ENCODE data around the gene CAMSAP1.

Gene CAMSAP1

GRCh38 chr9:135766251-135766650, 141.1 kb downstream of the CAMSAP1 start:
- Histone ChIP-seq H3K9me3 (peaks cover 30% of the 10 kb centered on the region), H3K27ac (no peak overlapping the region), H3K4me3 (no peak overlapping the region), H4K20me1 (no peaks in the 10 kb centered on the region), H3K36me3 (no peaks in the 10 kb centered on the region), H3K4me2 (no peak overlapping the region), H3K9ac (no peak overlapping the region), H3K27me3 (no peaks in the 10 kb centered on the region), H3K4me1 (no peaks in the 10 kb centered on the region)
- TF ChIP-seq Cebpa-rat (IDR thresholded peaks at IDR 0.05) = no peak

GRCh38 chr9:135765416-135765815, 141.9 kb downstream of the CAMSAP1 start:
- no peak overlapping the region for H3K9ac ChIP-seq
- H3K9me3 ChIP-seq = peaks cover 30% of the 10 kb centered on the region
- H3K27ac ChIP-seq = no peak overlapping the region
- no peak overlapping the region for H3K4me2 ChIP-seq
- H3K4me1 ChIP-seq = no peaks in the 10 kb centered on the region
- no peak for TF ChIP-seq Cebpa-rat (IDR thresholded peaks at IDR 0.05)
- no peak overlapping the region for H3K4me3 ChIP-seq
- H3K36me3 ChIP-seq = no peaks in the 10 kb centered on the region
- H3K27me3 ChIP-seq = no peaks in the 10 kb centered on the region
- H4K20me1 ChIP-seq = no peaks in the 10 kb centered on the region

DNA sequence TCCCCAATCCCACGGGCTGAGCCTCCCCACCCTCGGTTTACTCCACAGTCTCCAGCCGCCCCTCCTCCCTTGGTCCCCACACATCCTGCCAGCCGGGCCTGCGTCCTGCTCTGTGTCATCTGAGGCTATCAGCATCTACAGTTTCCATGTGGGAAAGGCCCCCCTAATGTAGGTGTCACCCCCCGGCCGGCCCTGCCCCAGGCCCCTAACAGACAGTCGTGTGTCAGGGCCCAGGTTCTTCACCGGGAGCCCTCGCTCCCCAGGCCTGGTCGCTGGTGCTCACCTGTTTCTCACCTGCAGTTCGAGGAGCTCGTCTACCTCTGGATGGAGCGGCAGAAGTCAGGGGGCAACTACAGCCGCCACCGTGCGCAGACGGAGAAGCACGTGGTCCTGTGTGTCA, 142.6 kb downstream of the CAMSAP1 start:
- TF ChIP-seq Cebpa-rat (IDR thresholded peaks at IDR 0.05) = no peak
- peaks cover 30% of the 10 kb centered on the region for H3K9me3 ChIP-seq
- H4K20me1 ChIP-seq = no peaks in the 10 kb centered on the region
- H3K4me2 ChIP-seq = no peak overlapping the region
- no peaks in the 10 kb centered on the region for H3K4me1 ChIP-seq
- no peak overlapping the region for H3K27ac ChIP-seq
- H3K9ac ChIP-seq = no peak overlapping the region
- no peaks in the 10 kb centered on the region for H3K27me3 ChIP-seq
- no peaks in the 10 kb centered on the region for H3K36me3 ChIP-seq
- H3K4me3 ChIP-seq = no peak overlapping the region

DNA sequence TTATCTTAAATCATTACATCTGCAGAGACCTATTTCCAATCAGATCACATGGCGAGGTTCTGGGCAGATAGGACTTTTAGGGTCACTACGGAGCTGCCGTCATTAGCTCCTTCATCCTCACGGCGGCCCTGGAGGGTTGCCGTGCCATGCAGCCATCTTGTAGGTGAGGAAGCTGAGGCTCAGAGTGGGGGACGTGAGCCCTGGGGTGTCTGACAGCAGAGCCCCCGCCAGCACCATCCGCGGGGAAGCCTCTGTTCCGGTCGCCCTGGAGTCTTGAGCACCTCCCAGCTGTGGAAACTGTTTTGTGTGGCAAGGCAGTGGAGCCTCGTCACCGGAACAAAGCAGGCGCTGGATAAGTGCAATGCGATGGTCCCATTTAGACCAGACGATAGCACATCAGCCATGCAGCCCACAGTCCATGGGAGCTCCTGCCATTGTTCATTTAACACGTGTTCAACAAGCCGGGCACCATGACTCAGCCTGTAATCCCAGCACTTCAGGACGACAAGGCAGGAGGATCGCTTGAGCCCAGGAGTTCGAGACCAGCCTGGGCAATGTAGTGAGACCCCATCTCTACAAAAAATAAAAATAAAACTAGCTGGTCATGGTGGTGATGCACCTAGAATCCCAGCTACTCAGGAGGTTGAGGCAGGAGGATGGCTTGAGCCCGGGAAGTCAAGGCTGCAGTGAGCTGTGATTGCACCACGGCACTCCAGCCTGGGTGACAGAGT, 143.5 kb downstream of the CAMSAP1 start:
- TF ChIP-seq Cebpa-rat (IDR thresholded peaks at IDR 0.05) = no peak
- H4K20me1 ChIP-seq = no peaks in the 10 kb centered on the region
- no peak overlapping the region for H3K4me2 ChIP-seq
- no peaks in the 10 kb centered on the region for H3K27me3 ChIP-seq
- no peaks in the 10 kb centered on the region for H3K4me1 ChIP-seq
- H3K27ac ChIP-seq = no peak overlapping the region
- H3K9me3 ChIP-seq = peaks cover 30% of the 10 kb centered on the region
- H3K9ac ChIP-seq = no peak overlapping the region
- no peaks in the 10 kb centered on the region for H3K36me3 ChIP-seq
- H3K4me3 ChIP-seq = no peak overlapping the region

- no peaks in the 10 kb centered on the region for H3K36me3 ChIP-seq
- H3K4me3 ChIP-seq = no peak overlapping the region
- no peaks in the 10 kb centered on the region for H3K27me3 ChIP-seq
- H4K20me1 ChIP-seq = no peaks in the 10 kb centered on the region
- TF ChIP-seq Cebpa-rat (IDR thresholded peaks at IDR 0.05) = no peak
- H3K9me3 ChIP-seq = peaks cover 30% of the 10 kb centered on the region
- no peak overlapping the region for H3K9ac ChIP-seq
- H3K4me1 ChIP-seq = no peaks in the 10 kb centered on the region
- no peak overlapping the region for H3K4me2 ChIP-seq
- H3K27ac ChIP-seq = no peak overlapping the region
Observed at GRCh38 chr9:135762921-135763320, 144.4 kb downstream of the CAMSAP1 start.

GRCh38 chr9:135761845-135762168, 145.5 kb downstream of the CAMSAP1 start:
- no peak for TF ChIP-seq Cebpa-rat (IDR thresholded peaks at IDR 0.05)

GRCh38 chr9:135761150-135761844, 146.0 kb downstream of the CAMSAP1 start:
- Histone ChIP-seq H3K27me3 (no peaks in the 10 kb centered on the region), H3K9ac (no peak overlapping the region), H4K20me1 (no peaks in the 10 kb centered on the region), H3K36me3 (no peaks in the 10 kb centered on the region), H3K4me1 (no peaks in the 10 kb centered on the region), H3K4me2 (no peak overlapping the region), H3K4me3 (no peak overlapping the region), H3K27ac (no peak overlapping the region), H3K9me3 (peaks cover 15% of the 10 kb centered on the region)
- no peak for TF ChIP-seq Cebpa-rat (IDR thresholded peaks at IDR 0.05)

More at GRCh38 chr9:135761845-135762168, 145.5 kb downstream of the CAMSAP1 start:
- H3K9ac ChIP-seq = no peak overlapping the region
- H3K36me3 ChIP-seq = no peaks in the 10 kb centered on the region
- H4K20me1 ChIP-seq = no peaks in the 10 kb centered on the region
- H3K27me3 ChIP-seq = no peaks in the 10 kb centered on the region
- no peak overlapping the region for H3K4me2 ChIP-seq
- no peaks in the 10 kb centered on the region for H3K4me1 ChIP-seq
- no peak overlapping the region for H3K4me3 ChIP-seq
- H3K9me3 ChIP-seq = peaks cover 20% of the 10 kb centered on the region
- H3K27ac ChIP-seq = no peak overlapping the region

DNA sequence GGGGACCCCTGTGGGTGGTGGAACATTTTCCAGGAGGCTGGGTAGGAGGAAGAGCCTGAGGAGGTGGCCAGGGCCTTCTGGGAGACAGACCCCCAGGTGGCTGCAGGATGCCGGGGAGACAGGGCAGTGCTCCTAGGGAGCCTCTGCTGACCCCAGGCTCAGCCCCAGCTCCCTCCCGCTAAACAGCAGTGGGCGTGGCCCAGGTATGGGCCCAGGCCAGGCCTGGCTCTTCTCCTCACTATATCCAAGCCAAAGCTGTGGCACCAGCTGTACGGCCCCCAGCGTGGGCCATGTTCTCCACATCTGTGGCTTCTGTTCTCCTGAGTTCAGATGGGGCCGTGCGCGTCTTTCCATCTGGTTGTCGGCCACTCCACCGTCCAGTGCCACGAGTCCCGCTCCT, 146.9 kb downstream of the CAMSAP1 start:
- Histone ChIP-seq H3K27me3 (0 out of 2 replicates have a peak, but pooled peaks cover 4% of the 10 kb centered on the region), H3K9ac (no peak overlapping the region), H3K9me3 (peaks cover 6% of the 10 kb centered on the region), H3K36me3 (no peaks in the 10 kb centered on the region), H3K4me3 (no peak overlapping the region), H3K4me2 (no peak overlapping the region), H4K20me1 (no peaks in the 10 kb centered on the region), H3K27ac (no peak overlapping the region), H3K4me1 (no peaks in the 10 kb centered on the region)
- no peak for TF ChIP-seq Cebpa-rat (IDR thresholded peaks at IDR 0.05)

- H3K9me3 ChIP-seq = no peaks in the 10 kb centered on the region
- 0 out of 2 replicates have a peak, but pooled peaks cover 4% of the 10 kb centered on the region for H3K27me3 ChIP-seq
- H3K4me2 ChIP-seq = no peak overlapping the region
- no peak overlapping the region for H3K4me3 ChIP-seq
- no peak overlapping the region for H3K9ac ChIP-seq
- H3K4me1 ChIP-seq = no peaks in the 10 kb centered on the region
- no peaks in the 10 kb centered on the region for H4K20me1 ChIP-seq
- H3K36me3 ChIP-seq = no peaks in the 10 kb centered on the region
- TF ChIP-seq Cebpa-rat (IDR thresholded peaks at IDR 0.05) = no peak
- no peak overlapping the region for H3K27ac ChIP-seq
Observed at GRCh38 chr9:135759676-135760300, 147.6 kb downstream of the CAMSAP1 start.

GRCh38 chr9:135758870-135759269, 148.5 kb downstream of the CAMSAP1 start:
- Histone ChIP-seq H3K4me3 (no peak overlapping the region), H3K9ac (no peak overlapping the region), H3K9me3 (no peaks in the 10 kb centered on the region), H3K27me3 (0 out of 2 replicates have a peak, but pooled peaks cover 4% of the 10 kb centered on the region), H4K20me1 (no peaks in the 10 kb centered on the region), H3K4me2 (no peak overlapping the region), H3K4me1 (no peaks in the 10 kb centered on the region), H3K27ac (no peak overlapping the region), H3K36me3 (no peaks in the 10 kb centered on the region)
- no peak for TF ChIP-seq Cebpa-rat (IDR thresholded peaks at IDR 0.05)

Data from BLaER1 (cell line).